GM21786 (cell line): ENCODE data around the gene LYPD6B.

ENCODE experiments used
- ATAC-seq: cut with Tn5 transposase; IDR thresholded peaks from one replicate; pipeline ENCODE4 v1.9.1; 2021; ENCODE audit not compliant: unreplicated experiment

LYPD6B gene

GRCh38 chr2:149155988-149156387 lies 117.5 kb downstream of the LYPD6B start:
- no peak for ATAC-seq

- no peak for ATAC-seq
Observed at GRCh38 chr2:149156971-149157740, 118.7 kb downstream of the LYPD6B start.

DNA sequence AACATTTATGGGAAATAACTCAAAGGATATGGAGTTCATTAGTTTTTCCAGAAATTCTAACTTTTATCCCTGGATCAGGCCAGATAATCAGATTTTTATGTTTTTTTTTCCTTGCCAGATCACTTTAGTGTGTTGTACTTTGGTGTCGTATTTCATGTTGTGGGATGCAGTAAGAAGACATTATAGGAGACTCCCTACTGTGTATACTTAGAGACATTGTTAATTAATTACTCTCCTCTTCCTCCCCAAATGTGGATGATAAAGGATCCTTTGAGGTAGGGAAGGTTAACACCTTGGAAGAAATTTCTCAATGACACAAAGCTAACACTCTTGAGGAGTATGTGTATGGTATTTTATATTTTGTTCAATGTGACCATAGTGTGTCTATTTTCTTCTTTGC lies 120.5 kb downstream of the LYPD6B start:
- no peak for ATAC-seq

- ATAC-seq = no peak
Observed at GRCh38 chr2:149160195-149160594, 121.7 kb downstream of the LYPD6B start.

GRCh38 chr2:149160701-149161217 lies 122.3 kb downstream of the LYPD6B start:
- peak; percentile 100 for ATAC-seq

- ATAC-seq = no peak
Observed at GRCh38 chr2:149161481-149162225, 123.2 kb downstream of the LYPD6B start.

GRCh38 chr2:149164296-149164695 lies 125.8 kb downstream of the LYPD6B start:
- no peak for ATAC-seq

DNA sequence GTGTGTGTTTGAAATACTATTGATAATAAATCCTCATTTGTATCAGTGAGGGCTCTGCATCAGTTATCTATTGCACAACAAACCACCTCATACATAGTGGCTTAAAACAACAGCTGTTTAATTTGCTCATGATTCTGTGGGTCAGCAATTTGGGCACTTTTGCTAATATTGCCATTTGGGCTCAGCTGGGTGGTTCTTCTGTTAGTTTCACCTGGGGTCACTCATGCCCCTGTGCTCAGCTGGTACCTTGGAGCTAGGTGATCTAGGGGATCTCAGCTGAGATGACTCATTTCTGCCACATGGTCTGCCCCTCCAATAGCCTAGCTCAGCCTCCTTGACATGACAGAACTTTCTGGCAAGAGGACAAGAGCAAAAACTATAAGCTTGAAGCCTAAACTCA lies 126.3 kb downstream of the LYPD6B start:
- ATAC-seq = no peak

GRCh38 chr2:149167001-149167780 lies 128.7 kb downstream of the LYPD6B start:
- ATAC-seq = peak; percentile 85

DNA sequence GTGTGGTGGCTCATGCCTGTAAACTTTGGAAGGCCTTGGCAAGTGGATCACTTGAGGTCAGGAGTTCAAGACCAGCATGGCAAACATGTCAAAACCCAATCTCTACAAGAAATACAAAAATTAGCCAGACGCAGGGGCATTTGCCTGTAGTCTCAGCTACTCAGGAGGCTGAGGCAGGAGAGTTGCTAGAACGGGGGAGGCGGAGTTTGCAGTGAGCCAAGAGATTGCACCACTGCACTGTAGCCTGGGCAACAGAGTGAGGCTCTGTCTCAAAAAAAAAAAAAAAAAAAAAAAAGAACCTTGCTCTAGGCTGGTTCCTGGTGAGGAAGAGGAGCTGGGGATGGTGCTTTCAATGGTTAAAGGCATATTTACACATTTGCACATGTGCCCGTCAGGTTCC lies 129.4 kb downstream of the LYPD6B start:
- ATAC-seq = no peak

DNA sequence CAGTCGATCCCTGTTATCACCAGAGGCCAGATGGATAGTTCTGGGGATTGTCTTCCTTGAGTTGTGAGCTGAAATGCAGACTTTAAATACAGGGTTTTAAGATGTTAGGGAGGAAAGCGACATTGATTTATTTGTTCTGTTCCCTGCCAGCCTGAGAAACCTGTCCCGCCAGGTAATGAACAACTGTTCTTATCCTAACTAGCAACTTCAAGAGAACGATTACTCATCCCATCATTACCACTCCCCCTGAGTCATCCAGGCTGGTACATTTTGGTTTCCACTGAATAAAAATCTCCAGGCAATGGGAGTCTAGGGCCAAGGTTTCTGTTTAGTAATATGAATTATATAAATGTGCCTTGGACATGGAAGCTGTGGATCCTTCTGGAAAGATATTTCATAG lies 131.2 kb downstream of the LYPD6B start:
- no peak for ATAC-seq

GRCh38 chr2:149170156-149170555 lies 131.7 kb downstream of the LYPD6B start:
- no peak for ATAC-seq

GRCh38 chr2:149170911-149171310 lies 132.4 kb downstream of the LYPD6B start:
- ATAC-seq = no peak

DNA sequence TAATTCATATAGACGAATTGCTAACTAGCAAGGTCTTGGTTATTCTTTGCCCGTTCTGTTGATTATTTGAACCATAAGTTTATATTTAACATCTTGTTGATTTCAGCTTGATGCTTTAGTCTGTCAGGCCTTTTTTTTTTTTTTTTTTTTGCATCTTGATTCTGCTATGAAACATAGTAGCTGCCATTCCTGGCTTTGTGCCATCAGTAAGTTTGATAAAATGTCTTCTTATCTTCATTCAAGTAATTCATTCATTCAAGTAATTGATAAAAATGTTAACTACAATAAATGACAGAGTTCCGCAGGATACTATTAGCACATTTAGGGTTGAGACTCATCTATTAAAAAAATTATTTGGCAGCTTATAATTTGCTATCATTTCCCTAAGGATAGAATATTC lies 134.7 kb downstream of the LYPD6B start:
- no peak for ATAC-seq

GRCh38 chr2:149175956-149176355 lies 137.5 kb downstream of the LYPD6B start:
- ATAC-seq = no peak

DNA sequence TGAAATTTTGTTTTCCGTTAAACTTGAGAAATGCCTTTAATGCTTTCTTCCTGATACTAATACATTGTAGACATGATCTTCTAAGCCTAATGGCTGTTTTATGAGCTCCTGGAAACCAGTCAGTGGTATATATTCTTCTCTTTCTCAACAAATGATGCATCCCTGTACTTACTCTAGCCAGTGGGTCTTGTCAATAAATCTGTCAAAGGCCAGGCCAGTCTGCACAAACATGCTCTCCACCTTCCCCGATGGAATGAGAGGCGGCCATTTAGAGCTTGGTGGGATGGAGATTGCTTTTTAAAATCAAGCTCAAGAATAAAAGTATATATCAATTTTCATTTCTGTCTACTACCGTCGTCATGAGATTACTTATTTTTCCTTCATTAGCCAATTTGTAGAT lies 140.1 kb downstream of the LYPD6B start:
- no peak for ATAC-seq

DNA sequence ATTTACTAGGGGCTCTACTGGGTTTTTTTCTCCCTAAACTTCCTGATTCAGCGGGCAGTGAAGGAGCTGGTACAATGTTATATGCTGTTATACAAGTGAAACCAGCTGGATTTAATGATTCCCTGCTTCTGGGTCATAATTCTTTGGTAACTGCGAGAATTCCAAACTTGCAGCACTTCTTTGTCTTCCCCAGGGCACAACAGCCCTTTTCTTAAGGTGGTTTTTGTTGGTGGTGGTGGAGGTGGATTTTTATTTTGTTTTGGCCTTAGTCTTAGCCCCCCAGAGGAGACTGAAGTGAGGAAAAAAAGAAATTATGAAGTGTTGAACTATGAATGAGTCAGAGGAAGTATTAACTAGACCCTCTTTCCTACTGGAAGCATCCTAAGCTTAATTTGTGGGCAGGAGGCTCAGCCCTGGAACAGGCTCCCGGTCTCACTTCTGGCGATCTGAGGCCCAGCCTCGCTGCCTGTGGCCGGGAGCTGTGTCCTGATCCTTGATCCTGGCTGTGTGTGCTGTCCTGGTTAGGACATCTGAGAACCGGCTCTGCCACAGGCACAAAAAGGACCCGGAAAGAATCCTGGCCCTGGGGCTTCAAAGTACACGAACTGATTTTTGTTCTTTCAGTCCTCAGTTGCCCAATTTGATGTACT lies 141.9 kb downstream of the LYPD6B start:
- ATAC-seq = no peak

DNA sequence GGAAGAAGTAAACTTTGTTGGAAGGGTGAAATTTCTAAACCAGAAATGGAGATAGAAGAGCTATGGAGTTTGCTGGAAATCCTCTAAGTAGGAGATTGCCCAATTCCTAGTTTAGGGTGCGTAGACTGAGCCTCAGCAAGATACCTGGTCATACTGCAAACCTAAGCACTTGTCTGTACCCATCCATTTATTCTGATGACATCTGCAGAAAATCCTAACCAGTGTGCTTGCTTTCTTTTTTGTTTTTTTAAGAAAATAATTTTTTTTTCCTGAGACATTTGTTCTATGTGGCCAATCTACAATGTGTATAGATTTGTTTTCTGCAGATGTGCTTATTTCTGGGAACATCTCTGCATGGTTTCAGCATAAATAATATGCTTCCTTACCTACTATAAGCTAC lies 144.7 kb downstream of the LYPD6B start:
- no peak for ATAC-seq

DNA sequence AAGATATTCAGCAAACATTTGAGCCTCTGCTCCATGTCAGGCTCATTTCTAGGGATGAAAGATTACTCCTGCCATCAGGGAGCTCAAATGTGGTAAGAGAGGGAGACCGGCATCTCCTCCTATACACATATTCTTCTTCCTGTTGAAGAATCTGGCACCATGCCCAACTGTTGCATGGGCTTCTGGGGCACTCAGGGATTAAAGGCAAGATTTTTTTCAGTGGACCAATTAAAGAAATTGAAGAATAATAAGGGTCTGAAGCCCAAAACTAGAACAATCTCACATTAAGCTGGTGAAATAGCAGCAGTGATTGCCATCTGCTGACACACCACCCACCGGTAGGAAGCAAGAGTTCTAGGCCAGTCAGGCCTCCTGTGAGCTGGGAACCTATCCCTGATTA lies 146.5 kb downstream of the LYPD6B start:
- no peak for ATAC-seq

GRCh38 chr2:149185942-149186490 lies 147.5 kb downstream of the LYPD6B start:
- ATAC-seq = no peak

DNA sequence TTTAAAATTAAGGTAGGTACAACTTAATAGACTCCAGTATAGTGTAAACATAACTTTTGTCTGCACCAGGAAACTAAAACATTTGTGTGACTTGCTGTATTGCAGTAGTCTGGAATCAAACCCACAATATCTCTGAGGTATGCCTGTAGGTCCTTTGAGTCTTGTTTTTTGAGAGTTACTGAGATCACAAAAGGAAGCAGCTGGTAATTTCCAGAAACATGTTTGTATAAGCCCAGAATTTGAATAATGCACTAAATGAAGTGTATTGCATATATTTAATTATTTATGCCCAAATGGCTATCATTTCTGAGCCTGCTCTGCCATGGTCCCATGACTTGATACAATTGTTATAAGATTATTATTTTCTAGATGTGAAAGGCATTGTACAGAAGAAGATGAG lies 148.6 kb downstream of the LYPD6B start:
- ATAC-seq = no peak
